ENCODE results near the gene NKX1-1.

Gene NKX1-1

DNA sequence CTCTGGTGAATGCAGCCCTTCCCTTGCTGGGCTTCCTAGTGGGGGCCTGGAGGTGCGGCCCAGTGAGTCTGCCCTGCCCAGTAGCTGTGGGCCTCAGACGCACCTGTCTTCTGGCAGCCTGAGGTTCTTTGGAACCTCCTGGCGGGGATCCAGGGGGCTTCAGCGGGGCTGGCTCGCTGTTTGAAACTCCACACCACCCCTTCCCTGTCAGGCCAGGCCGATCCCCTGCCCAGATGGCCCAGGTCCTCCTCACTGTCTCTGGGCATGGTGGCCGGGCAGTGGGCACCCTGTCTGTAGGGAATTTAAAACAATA is 10.7 kb upstream of the NKX1-1 start:
- no peak for DNase-seq (ENCODE audit: low spot score)

DNA sequence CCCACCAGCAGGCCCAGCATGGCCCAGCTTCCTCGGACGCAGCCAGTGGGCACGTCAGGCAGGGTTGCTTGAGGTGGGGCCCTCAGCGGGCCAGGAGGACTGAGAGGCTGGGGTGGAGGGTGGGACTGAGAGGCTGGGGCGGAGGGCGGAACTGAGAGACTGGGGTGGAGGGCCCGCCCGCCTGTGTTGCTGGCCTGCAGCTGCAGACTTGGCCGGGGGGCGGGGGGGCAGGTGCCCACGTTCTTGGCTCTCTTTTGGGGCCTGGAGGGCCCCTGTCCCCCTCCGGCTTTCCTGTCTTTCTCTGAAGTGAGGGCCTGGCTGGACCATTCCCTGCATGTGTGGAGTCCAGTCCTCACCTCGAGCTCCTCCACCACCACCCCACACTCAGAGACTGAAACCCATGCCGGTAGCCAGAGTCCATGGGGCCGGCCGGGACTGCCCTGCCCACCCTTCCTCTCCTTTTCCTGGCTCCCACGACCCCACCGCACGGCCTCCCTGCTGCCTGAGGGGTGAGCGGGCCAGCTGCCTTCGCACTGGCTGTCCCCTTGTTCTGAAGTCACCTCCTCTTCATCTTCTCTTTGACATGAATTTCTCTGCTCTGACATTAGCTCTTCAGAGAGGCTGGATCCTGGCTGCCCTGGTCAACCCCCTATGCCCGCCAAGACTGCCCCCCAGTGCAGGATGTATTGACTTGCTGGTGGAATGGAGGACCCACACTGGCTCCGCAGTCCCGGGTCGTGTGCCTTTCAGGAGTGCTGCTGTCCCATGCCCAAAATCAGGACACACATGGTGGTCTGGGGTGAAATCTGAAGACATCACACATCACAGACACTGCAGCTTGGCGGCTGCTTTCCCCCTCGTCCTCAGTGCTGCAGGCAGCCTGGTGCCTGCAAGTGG is 10.1 kb upstream of the NKX1-1 start:
- no peak for DNase-seq (ENCODE audit: low spot score)

DNA sequence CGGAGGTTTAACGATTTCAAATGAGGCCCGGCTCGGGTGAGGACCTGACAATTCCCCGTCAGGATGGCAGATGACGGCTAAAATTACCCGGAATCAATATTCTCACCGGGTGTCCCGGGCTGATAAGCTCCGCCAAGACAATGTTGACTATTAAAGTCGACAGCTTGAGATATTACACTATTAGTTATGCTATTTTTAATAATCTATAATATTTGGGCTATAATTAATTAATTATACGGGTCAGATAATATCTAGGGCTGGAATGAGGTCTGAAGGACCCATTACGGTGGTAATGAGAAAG is 9.4 kb upstream of the NKX1-1 start:
- no peak for DNase-seq (ENCODE audit: low spot score)

DNA sequence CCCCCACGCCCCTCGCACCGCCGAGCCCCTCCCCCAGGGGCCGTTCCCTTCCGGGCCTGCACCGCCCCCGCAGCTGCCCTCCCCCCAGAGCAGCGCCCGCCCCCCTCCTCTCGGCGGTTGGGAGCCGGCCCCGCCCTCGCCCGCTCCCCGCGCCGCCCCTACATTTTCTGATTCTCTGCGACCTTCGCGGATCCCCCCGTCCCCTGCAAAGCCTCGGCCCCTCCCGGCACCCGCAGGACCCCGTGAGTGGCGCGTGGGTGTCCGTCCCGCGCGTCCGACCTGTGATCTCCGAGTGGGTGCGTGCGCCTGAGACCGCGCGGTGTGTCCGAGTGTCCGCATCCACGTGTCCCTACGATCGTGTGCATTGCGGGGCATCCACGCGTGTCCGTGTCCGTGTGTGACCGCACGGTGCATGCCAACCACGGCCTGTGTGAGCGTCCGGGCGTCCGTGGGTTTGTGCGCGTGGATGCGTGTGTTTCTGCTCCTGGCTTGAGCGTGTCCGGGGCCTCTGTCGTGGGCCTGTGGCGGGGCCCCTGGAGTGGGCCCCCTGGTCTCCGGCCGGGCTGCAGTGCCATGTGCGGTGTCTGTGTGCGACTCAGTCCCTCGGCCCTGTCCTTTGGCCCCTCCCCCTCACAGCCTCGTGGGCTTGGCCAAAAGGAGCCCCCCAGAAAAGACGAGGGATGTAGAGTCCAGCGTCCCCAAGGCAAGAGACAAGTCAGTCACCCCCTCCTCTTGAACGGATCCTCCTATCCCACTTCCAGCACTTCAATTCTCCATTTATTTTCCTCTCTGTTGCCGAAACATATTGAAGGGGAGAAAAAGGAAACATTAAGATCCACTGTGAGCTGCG is 8.8 kb upstream of the NKX1-1 start:
- no peak for DNase-seq (ENCODE audit: low spot score)

DNA sequence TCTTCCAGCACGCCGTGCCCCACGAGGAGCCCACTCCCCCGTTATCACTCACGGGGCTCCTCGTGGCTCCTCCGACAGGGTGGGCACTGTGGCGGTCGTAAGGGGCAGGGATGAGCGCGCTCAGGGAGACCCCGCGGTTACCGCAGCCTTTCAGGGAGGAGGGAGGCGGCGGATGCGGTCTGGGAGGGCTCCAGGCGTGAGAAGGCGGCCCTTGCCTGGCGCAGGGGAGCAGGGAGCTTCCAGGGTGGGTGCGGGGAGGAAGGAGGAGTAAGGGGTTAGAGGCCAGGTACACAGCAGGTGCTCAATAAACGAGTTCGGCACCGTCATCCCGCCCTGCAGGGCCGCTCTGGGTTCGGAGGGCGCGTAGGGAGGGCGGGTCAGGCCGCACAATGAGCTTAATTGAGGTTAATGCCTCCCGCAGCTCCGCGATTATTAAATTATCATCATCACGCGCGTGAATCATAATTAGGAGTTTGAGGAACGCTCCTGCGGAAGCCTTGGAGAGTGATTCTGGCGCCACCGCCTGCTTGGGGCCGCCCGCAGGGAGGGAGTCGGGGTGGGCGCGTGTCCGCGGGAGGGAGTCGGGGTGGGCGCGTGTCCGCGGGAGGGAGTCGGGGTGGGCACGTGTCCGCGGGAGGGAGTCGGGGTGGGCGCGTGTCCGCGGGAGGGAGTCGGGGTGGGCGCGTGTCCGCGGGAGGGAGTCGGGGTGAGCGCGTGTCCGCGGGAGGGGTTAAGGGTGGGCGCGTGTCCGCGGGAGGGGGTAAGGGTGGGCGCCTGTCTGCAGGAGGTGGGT is 7.6 kb upstream of the NKX1-1 start:
- DNase-seq (ENCODE audit: low spot score) = no peak

DNA sequence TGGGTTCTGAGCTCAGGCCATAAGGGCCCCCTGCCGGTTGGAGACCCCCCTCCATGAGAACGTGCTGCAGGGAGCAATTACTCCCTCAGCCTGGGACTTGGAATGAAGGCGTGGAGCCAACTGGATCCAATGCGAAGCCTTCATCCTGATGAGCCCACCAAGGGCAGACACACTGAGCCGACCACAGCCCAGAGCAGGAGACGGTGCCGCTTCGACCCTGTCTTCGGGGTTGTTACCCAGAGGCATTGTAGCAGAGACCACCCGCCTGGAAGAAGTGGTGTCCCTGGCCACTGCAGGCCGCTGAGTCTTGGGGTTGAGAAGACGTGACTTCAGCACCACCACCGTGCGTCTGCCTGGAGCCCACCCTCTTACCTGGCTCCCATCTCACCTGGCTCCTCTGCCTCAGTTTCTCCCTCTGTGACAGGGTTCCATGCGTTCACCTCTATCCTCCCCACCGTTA is 7.0 kb upstream of the NKX1-1 start:
- no peak for DNase-seq (ENCODE audit: low spot score)

GRCh38 chr4:1412376-1413203 is 6.3 kb upstream of the NKX1-1 start:
- no peak for DNase-seq (ENCODE audit: low spot score)

DNA sequence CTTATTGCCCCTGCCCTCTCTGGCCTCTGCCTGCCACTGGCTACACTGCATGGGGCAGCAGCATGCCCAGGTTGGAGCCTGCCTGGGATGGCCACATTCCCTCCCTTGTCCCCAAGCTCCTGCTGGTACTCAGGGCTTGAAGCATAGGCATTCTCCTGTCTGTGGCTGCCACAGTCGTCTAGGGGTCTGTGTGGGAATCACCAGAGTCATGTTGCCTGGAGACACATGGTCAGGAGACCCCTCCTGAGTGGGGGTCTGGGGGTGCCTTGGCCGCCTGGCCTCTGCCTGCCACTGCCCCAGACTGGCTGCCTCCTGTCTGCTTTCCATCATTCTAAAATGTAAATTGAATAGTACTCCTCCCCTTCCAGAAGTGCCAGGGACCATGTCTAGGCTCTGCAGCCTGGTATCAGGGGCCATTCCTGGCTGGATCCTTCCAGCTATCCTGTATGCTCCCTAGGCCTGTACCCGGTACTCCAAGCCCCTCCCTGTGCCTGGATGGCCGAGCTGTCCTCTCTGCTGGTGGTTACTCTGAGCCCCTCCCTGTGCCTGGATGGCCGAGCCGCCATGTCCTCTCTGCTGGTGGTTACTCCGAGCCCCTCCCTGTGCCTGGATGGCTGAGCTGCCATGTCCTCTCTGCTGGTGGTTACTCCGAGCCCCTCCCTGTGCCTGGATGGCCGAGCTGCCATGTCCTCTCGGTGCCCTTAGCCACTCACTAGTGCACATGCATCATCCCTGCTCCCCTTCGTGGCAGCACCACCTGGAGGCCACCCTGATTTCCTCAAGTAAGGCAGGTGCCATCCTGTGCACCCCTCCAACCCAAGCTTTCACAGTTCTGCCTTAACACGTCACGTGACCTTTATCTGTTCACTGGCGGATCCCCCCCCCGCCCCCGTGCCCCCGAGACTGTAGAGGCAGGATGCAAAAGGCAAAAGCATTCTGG is 5.5 kb upstream of the NKX1-1 start:
- no peak for DNase-seq (ENCODE audit: low spot score)

- DNase-seq (ENCODE audit: low spot score) = peak; percentile 67
Measured at GRCh38 chr4:1410491-1411325, 4.5 kb upstream of the NKX1-1 start.

DNA sequence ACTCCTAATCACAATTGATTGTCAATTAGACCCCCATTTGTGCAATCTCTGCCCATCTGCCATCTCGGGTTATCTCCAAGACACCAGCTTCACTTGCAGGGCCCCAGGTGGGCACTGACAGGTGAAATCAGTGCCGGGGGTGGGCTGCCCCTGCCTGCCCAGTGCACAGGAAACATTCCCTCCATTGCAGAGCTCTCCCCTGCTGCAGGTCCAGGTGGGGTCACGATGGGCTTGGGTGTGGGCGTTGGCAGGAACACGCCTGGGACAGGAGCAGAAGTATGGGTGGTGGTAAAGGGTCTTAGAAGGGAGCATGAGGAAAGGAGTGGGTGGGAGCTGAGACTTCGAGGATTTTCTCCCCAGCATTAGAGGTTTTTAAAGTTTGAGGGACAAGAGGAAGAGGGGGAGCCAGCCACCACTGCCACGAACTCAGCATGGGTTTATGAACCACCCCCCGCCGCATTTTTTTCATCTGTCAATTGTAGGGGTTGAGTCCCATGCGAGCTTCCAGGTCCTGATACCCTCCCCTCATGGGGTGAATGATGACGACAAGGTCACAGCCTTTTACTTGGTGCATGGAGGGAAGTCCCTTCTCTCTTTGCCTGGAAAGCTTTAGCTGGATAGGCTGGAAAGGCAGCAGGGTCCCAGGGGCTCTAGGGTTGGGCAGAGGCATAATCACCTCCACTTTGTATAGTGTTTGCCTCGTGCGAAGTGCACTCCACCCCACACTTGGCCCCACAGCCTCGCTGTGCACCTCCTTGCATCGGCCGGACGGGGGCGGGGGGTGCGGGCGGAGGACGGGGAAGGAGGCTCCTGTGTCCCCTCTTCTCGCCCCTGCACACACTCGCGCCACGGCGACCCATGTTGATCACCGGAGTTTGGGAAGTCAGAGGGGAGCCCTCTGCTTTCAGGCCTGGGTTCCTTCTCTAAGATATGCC is 3.5 kb upstream of the NKX1-1 start:
- DNase-seq (ENCODE audit: low spot score) = no peak

DNA sequence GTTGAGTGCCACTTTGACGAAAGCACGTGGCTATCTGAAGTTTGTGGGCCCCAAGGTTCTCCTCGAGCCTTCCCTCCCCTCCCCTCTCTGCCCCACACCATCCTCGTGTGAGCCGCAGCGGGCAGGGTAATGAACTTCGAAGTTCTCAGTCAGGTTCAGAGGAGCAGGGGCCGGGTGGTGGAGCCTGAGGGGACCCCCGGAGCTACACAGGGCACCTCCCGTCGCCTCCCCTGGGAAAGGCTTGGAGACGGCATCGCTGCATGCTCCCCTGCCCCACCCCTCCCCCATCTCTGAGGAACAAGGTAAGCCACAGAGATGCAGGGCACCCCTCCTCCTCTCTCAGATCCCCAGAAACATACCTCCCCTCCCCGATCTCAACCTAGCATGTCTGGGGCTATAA is 2.8 kb upstream of the NKX1-1 start:
- DNase-seq (ENCODE audit: low spot score) = no peak

- DNase-seq (ENCODE audit: low spot score) = no peak
Measured at GRCh38 chr4:1408418-1408817, 2.2 kb upstream of the NKX1-1 start.

DNA sequence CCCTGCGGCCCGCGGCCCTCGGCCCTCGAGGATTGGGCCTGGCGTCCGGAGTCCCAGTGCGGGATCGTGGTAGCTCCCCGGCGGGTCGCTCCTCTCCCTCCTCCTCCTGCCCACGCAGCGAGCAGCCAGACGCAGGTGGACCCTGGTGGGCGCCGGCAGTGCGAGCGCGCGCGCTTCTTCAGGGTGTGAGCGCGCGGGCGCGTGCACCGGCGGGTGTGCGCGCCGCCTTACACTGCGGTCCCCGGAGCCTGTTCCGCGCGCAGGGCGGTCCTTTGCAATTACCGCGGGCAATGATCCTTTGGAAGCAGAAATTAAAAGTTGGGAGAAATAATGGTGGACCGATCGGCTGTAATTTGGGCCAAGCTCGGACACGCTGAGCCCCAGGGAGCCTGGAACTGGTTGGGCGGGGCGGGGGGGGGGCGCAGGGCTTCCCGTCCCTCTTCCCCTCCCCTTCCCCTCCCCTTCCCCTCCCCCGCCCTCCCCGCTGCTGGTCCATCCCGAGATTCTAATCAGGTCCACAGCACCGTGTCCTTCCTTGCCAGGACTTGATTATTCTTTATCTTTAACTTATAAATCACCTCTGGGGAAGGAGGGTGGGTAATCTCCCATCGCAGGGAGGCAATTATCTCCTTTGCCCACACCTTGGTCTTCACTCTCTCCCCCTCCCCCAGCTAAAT is 1.6 kb upstream of the NKX1-1 start:
- no peak for DNase-seq (ENCODE audit: low spot score)

DNA sequence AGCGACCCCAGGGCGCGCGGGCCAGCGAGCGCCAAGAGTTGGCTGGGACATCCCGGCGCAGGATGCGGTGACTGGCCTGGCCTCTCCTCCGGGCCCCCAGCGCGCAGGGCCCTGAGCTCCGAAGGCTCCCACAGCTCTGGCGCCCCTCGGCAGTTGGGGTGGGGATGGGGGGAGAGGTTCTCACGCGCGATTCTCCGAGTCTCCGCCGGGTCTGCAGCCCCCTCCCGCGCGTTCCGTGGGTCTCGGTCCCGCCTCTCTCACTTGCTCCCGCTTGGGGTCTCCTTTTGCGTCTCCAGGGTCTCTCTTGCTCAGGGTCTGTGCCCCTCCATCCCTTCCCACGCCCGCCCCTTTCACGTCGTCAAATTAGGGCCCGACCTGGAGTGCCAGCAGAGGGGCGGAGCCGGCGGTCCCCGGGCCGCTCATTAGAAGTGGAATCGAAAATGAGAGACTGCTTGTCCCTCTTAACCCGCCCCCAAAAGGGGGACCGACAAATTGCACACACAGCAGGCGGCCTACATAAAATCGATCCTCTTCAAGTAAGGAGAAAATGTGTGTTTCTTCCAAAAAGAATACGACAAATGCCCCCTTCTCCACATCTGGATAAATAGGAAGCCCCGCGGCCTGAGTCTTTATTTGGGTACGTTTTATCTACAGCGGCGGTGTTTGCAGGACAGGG is 877 bp upstream of the NKX1-1 start:
- no peak for DNase-seq (ENCODE audit: low spot score)

DNA sequence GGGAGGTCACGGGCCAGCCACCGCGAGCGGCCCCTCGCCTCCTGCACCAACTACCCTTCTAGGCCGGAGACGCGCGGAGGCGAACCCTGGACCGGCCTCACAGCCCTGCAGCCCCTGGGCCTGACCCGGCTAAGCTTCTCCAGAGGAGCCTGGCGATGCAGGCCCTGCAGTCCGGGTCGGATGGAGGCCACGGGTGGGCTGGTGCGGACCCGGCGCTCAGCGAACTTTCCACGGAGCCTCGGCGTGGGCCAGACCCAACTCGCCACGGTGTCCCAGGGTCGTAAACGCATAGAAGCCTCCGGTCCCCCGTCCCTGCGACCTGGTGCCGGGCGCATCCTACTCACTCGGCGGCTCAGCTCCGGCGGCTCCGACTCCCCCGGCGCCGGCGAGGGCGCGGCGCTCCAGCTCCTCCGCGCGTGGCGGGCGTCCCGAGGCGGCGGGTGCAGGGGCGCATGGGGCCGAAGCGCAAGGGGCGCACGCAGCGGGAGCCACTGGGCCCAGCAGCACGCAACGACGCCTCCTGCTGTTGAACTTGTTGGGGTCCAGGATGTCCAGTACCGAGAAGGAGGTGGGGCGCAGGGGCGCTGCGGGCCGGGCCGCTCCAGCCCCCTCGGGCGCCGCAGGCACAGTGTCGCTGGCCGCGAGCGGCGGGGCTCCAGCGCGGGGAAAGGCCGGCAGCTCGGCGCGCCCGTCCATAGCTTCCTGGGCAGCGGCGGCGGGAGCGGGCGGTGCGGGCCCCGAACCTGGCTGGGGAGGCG is 427 bp downstream of the NKX1-1 start:
- no peak for DNase-seq (ENCODE audit: low spot score)

- DNase-seq (ENCODE audit: low spot score) = no peak
Measured at GRCh38 chr4:1405254-1405635, 997 bp downstream of the NKX1-1 start.

All from AG08395 (cell line).